Amniotic epithelial cell (primary cell): Measurements from ENCODE around the gene KIAA1143.

Source experiments
- DNase-seq: peaks from one replicate; pipeline ENCODE4 v3.0.0-alpha.2; 2010; ENCODE audit warnings: low read depth

KIAA1143 gene

DNA sequence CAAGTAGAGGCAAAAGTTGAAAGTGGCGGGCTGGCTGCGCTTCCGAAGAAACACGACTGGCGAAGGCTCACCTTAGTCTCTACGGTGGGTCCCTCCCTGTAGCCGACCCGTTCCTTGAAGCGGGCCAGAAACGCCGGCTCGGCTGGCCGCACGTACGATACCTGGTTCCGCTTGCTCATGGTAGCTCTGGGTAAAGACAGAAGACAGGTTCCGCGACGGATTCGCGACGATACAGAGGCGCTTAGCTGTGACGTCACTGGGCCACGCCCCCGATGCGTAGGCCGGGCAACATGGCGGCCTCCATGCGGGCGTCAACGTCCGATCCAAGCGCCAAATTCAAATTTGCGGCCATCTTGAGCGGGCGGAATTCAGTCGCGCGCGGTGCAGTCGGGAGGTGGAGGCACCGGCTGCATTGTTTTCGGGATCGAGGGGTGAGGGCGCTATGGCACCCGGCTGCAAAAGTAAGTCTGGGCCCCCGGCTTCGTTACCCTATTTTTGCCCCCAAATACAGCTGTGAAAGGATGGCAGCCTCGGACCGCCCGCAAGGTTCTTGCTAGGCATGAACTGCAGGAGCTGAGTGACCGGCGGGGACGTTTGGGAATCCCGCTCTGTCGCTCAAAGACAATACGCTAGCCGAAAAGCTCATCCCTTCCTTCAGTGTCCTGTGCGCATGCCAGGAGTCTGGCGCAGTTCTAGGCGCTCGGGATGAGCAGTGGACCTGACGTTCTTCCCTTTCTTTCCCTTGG, at the start of gene KIAA1143, which contains the start of gene KIF15:
TSS of gene KIAA1143 (minus strand) at position 196 of the 746 bp plus-strand sequence. CDS start at position 179, 17 bp downstream.
TSS of gene KIF15 (plus strand) at position 371 of the 746 bp plus-strand sequence. CDS start at position 443, 72 bp downstream.
- peak; percentile 91 for DNase-seq

DNA sequence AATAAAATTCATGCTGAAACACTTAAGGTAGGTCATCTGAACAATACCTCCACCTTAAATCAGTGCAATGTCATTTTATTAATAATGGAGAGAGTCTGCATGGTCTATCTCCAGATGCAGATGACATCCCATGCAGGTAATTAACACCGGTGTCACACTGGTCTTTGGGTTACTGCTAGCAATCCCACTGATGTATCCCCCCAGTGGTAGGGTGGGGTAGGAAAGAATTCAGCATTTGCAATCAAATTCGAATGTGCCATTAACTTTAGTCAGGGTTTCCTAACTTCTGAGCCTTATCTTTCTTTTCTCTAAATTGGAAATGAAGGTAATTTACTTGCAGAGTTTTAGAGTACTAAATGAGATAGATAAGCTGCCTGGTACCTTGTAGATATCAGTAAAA, 44.5 kb upstream of the KIAA1143 start:
- DNase-seq, result no peak

DNA sequence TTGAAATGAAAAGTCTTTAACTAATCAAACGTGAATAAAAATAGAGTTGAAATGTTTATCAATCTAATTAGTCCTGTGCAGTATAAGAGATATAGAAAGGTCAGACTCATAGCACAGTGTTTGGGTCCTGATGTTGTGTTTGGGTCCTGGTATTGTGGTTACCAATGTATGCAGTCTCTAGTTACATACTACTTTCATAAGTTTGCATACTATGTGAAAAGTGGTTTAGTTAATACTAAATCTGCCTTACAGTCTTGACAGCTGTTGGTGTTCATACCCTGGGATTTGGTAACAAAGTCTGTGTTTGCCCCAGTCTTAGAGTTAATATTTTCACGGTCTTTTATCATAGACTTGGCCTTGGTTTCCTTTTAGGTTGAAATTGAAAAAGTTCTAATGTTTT, 41.9 kb upstream of the KIAA1143 start:
- DNase-seq, result no peak

DNA sequence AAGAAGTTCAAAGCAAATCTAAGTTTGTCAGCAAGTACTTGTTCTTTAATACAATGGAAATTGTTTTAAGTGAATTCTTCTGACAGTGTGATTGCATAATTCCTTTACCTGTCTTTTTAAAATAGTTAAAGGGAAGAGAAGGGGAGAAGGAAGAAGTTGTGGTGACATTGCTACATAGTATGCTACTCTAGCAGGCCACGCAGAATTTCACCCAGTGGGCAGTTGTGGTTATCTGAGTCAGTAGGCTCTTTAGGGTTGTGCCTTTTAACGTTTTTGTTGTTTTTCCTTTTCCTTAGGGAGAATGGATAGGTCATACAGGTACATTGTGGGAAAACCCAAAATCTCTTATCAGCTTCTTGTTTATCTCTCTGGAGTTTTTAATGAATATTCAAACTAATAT, 40.6 kb upstream of the KIAA1143 start:
- DNase-seq, result peak; percentile 12

DNA sequence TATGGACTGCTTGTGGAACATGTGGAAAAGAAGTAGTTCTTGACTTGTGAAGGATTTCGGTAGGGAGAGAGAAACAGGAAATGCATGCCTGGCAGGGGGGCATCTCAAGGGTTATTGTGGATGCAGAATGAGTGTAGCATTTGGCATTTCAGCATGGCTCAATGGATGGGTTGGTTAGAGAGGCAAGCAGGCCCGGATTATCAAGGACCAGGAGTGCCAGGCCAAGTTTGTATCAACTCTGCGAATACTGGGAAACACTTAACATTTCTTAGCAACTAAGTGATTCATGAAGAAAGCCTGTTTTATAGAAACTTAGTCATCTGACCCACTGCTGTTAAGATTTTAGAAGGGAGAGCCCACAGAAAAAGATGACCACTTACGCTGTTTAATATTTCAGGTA, 33.8 kb upstream of the KIAA1143 start:
- DNase-seq, result peak; percentile 28

DNA sequence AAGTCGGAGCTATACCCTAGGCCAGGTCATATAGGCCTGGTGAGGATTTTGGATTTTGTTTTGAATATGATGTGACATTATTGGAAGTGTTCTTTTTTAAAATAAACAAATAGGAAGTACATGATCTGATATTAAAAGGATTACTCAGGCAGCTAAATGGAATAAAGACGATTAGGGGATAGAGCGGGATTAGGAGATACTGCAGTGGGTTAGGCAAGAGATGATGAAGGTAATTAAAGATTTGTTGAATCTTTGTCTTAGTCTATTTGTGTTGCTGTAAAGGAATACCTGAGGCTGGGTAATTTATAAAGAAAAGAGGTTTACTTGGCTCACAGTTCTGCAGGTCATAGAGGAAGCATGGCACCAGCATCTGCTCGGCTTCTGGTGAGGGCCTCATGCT, 21.5 kb upstream of the KIAA1143 start:
- DNase-seq, result no peak

DNA sequence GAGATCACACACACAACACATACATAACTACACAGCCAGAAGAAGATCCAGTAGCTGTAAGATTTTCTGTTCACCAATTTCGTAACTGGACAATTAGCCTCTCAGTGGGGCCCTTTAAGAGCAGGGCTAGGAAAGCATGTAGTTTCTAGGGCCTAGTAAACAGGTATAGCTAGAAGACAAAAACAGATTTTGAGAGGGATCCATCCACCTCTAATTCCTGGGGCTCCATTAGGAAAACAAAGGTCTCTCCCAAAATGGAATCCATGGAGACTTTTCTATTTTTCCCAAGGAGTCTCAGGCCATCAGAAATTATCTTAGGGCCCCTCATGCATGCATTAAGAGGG, 10.7 kb upstream of the KIAA1143 start:
- DNase-seq, result no peak

DNA sequence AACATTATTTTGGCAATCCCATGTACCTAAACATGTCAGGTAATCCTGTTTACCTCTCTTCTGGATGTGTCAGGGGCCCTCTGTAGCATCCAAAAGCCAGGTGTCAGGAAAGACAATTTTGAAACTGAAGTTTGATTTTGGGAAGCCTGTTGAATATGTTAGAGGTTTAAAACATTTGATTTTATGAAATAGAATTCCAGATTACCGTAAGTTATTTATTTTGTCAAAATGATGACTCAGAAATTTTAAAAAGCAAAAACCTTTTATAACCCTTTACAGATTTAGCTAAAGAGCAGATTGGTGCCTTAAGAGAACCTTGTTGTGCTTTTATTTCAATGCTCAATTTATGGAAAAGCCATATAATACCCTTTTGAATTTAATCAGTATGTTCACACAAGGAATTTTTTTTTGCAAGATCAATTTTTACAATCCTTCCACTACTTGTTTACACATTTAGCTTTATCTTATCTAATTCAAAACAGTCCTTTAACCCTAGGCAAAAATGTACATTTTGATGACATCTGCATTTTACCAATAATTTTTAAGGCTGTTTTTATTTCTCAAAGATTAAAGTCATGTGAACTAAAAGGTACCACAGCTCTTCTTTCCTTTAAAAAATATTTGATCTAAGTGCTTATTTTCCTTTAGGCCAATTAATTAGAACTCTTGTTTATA, 10.1 kb upstream of the KIAA1143 start:
- DNase-seq, result no peak

DNA sequence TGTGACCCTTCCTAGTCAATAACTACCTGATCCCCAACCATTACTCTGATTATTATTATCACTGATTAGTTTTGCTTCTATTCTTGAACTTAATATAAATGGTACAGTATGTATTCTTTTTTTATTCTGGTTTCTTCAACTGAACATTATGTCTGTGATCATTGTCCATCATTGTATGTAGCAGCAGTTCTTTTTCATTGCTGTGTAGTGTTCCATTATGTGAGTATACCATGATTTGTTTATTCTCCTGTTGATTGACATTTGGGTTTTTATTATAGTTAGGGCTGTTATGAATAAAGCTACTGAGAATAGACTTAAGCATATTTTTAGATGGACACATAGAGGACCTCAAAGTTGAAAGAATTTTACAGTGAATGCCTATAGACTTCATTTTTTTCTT, 2.8 kb upstream of the KIAA1143 start:
- DNase-seq, result no peak

DNA sequence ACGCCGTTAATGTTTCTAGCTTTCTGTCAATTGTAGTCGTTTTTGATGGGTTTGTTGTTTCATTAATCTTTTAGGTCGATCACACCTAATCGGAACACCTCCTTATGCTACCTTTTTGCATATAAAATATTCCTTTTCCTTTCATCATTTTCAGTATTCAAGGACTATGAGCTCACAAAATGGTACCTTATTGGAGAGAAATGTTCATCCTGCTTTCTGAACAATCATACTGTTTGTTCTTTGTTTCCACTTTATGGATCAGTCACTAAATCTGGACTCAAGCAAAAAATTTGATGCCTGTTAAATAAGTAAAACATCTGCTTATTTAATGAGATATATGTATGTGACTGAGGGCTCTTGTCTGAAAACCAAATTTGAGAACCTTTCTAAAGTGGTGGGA, 1.3 kb upstream of the KIAA1143 start:
- no peak for DNase-seq

DNA sequence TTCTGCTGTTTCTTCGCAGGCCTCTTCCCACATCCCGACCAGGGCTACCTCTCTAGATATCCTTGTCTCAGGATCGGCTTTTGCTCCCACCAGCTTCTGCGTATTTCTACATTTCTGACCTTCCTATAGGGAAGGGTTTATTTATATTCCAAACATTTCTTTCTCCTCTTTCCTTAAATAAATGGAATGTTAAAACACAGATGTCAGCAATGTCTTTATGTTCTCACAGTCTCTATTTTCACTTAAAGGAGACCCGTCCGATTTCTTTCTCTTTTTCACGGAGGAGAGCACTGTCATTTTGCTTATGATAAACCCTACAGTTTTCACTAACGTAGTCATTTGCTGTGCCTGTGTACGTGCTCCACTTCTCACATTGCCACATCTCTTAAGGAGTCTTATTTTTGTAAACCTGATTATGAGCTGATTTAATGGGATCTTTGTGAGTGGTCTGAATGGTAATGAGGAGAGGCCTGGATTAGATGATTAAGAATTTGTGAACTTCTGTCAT, 805 bp upstream of the KIAA1143 start:
- DNase-seq, result peak; percentile 17

DNA sequence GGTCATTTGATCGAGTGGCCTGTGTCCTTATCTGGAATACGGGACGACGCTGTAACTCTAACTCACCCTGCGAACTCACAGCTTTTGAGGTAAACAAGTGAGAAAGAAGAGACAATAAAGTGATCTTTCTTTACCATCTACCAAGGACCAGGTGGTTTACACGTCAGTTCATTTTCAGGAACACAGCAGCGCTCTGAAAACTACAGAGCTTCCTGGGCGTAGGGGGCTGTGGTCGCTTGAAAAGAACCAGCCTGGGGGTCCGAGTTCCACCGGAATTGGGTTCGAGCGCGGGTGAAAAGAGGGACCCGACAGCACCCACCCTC, 357 bp downstream of the KIAA1143 start:
- DNase-seq, result peak; percentile 1

DNA sequence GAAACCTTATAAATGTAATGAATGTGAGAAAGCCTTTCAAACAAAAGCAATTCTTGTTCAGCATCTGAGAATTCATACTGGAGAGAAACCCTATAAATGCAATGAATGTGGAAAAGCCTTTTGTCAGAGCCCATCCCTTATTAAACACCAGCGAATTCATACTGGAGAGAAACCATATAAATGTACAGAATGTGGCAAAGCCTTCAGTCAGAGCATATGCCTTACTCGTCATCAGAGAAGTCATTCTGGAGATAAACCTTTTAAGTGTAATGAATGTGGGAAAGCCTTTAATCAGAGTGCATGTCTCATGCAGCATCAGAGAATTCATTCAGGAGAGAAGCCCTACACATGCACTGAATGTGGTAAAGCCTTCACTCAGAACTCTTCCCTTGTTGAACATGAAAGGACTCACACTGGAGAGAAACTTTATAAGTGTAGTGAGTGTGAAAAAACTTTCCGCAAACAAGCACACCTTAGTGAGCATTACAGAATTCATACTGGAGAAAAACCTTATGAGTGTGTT, 26.7 kb downstream of the KIAA1143 start:
- no peak for DNase-seq

DNA sequence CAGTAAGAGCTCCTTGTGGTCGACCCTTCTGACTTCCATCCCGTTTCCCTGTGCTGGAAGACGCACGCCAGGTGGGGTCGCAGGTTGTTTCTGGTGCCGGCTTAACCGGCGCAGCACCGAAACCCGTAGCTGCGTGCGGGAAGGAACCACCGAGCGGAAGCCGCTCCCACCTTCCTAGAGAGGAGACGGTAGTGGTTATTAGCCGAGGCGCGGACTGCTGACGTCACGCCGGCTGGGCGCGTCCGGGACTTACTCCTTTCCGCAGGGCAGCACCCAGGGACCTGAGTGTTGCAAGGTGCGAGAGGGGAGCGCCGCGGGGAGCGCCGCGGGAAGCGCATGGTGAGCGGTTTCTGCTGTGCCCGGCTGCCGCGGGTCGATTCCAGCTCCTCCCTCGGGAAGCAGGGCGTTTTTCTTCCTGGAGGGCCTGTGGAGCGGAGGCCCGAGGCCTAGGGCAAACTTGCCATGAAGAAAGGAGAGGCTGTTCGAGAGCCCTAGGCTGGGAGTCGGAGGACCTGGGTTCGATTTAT, 32.0 kb downstream of the KIAA1143 start, which contains the start of gene ZNF501:
TSS of gene ZNF501 (plus strand) at position 252 of the 527 bp plus-strand sequence. CDS start 4,787 bp downstream, outside the sequence.
- peak; percentile 95 for DNase-seq

DNA sequence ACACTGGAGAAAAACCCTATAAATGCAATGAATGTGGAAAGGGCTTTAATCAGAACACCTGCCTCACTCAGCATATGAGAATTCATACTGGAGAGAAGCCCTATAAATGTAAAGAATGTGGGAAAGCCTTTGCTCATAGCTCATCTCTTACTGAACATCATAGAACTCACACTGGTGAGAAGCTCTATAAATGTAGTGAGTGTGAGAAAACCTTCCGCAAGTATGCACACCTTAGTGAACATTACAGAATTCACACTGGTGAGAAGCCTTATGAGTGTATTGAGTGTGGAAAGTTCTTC, 39.4 kb downstream of the KIAA1143 start:
- DNase-seq, result no peak

DNA sequence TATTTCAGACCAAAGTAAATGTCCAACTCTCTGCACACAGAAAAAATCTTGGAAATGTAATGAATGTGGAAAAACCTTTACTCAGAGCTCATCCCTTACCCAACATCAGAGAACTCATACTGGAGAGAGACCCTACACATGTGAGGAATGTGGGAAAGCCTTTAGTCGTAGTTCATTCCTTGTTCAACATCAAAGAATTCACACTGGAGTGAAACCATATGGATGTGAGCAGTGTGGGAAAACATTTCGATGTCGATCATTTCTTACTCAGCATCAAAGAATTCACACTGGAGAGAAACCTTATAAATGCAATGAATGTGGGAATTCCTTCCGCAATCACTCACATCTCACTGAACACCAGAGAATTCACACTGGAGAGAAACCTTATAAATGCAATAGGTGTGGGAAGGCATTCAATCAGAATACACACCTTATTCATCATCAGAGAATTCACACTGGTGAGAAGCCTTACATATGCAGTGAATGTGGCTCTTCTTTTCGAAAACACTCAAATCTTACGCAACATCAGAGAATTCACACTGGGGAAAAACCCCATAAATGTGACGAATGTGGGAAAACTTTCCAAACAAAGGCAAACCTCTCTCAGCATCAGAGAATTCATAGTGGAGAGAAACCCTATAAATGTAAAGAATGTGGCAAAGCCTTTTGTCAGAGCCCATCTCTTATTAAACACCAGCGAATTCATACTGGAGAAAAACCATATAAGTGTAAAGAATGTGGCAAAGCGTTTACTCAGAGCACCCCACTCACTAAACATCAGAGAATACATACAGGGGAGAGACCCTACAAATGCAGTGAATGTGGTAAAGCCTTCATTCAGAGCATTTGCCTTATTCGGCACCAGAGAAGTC, 40.0 kb downstream of the KIAA1143 start:
- peak; percentile 49 for DNase-seq

DNA sequence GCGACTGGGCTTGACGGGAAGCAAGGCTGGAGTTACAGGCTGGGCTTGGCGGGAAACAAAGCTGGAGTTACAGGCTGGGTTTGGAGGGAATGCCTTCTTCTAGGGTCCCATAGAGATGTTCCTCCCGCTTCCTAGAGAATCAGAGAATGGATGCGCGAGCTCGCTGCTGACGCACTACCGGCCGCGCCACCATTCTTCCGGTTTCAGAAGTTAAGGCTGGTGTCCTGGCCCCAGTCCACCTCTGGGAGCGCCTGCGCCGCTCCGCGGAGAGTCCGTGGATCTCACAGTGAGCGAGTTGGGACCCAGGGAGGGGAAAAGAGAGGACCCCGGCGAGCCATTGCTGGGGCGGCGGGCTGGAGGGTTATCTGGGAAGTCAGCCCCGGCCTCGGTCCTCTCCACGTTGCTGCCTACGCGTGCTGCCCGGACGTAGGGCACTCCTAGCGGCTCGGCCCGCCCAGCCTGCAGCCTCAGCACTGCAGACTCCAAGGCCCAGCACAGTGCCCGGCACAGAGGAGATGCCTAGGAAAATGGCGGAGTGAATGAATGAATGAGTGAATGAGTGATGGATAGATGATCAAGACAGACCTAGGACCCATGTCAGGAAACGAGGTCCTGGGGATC, 48.9 kb downstream of the KIAA1143 start, which contains the start of gene ZNF502:
TSS of gene ZNF502 (plus strand) at position 206 of the 621 bp plus-strand sequence. CDS start 7,602 bp downstream, outside the sequence.
- peak; percentile 91 for DNase-seq
